Subcutaneous abdominal adipose tissue (tissue), 5 donors: ENCODE data around the gene LRBA.

Experiments used
- H3K27ac ChIP-seq: one replicate; pipeline ENCODE4 v1.7.0; 2013; ENCODE audit warnings: low read depth, mild to moderate bottlenecking, inconsistent platforms, low read length, moderate library complexity
- H3K27me3 ChIP-seq, 5 donors: one replicate each; pipeline ENCODE4 v1.7.0; 2013; ENCODE audit warnings: low read length in 5 of 5, inconsistent platforms in 1 of 5; ENCODE audit not compliant: control insufficient read depth in 5 of 5, insufficient read depth in 4 of 5
- H3K36me3 ChIP-seq, 5 donors: one replicate each; pipeline ENCODE4 v1.7.0; 2013; ENCODE audit warnings: low read length in 5 of 5; ENCODE audit not compliant: control insufficient read depth in 5 of 5, insufficient read depth in 5 of 5
- H3K4me1 ChIP-seq, 5 donors: one replicate each; pipeline ENCODE4 v1.7.0; 2013; ENCODE audit warnings: low read length in 5 of 5, mild to moderate bottlenecking in 3 of 5, moderate library complexity in 1 of 5; ENCODE audit not compliant: control insufficient read depth in 5 of 5, insufficient read depth in 5 of 5
- H3K4me3 ChIP-seq, 5 donors: one replicate each; pipeline ENCODE4 v1.7.0; 2013; ENCODE audit warnings: low read length in 5 of 5, low read depth in 1 of 5
- H3K9ac ChIP-seq, 5 donors: one replicate each; pipeline ENCODE4 v1.7.0; 2013; ENCODE audit warnings: low read length in 5 of 5, mild to moderate bottlenecking in 4 of 5, moderate library complexity in 3 of 5
- H3K9me3 ChIP-seq, 5 donors: one replicate each; pipeline ENCODE4 v1.7.0; 2013; ENCODE audit warnings: low read length in 5 of 5; ENCODE audit not compliant: control insufficient read depth in 5 of 5
- donor health status: healthy.
- donor health status: healthy.
- donor health status: healthy.
- donor health status: healthy.
- donor health status: healthy.

LRBA gene

DNA sequence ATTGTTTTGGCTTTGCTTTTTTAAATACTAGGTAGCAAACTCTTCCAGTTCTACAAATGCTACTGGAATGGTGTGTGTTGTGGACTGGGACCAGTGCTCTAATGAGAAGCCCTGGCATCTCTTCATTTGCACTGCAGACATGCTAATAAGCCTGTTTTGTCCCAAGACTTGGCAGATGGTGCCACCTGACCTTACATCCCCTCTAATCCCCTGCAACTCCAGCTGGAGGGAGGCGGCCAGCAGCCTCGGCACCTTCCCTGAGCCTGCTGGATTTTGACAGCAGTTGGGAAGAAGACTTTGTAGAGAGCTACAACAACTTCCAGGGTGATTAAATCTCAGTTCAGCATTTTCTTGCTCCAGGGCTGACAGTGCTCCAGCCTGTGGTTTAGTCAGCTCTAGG, 736.9 kb downstream of the LRBA start:
- Histone ChIP-seq H3K4me3 (no peak overlapping the region), H3K9me3 (peaks cover 0 to 11% (median 4%) of the 10 kb centered on the region in 5 donors), H3K36me3 (peaks cover 9 to 26% (median 19%) of the 10 kb centered on the region in 5 donors), H3K9ac (no peak overlapping the region), H3K27me3 (no peaks in the 10 kb centered on the region), H3K4me1 (no peaks in the 10 kb centered on the region), H3K27ac (no peak overlapping the region)

DNA sequence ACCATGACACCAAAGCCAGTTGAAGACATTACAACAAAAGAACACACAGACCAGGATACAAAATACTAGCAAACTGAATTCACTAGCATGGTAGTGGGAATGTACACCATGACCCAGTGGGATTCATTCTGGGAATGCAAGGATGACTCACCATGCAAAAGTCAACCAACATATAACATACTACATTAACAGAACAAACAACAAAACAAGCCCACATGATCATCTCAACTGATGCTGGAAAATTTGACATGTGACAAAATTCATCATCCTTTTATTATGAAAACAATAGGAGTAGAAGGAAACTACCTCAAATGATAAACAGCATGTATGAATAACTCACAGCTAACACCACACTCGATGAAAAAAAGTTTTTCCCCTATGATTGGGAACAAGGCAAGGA, 746.6 kb downstream of the LRBA start:
- Histone ChIP-seq H3K9ac (no peak overlapping the region), H3K4me3 (no peak overlapping the region), H3K36me3 (peaks cover 2 to 11% (median 7%) of the 10 kb centered on the region in 5 donors), H3K27me3 (no peaks in the 10 kb centered on the region), H3K9me3 (no peaks in the 10 kb centered on the region), H3K4me1 (peaks cover 0 to 10% (median 0%) of the 10 kb centered on the region in 5 donors), H3K27ac (no peak overlapping the region)

DNA sequence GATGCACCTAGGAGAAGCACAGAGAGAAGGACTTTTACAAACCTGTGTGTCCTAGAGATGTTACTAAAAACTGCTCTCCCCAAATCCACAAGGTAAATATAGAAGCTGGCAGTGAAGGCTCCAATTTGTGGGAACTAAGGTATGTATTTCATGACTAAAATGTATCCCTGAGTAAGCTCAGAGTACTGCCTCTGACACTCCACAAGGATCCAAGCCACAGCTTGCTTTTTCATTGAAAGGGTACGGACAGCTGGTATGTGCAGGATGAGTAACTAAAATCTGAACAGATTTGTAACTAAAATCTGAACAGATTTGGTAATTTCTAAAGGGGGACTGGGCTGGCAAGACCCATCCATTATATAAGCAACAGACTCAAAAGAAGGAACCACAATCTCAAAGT, 749.3 kb downstream of the LRBA start:
- H3K9ac ChIP-seq = no peak overlapping the region
- H3K36me3 ChIP-seq = peaks cover 0 to 11% (median 7%) of the 10 kb centered on the region in 5 donors
- H3K9me3 ChIP-seq = no peaks in the 10 kb centered on the region
- no peaks in the 10 kb centered on the region for H3K27me3 ChIP-seq
- H3K4me3 ChIP-seq = no peak overlapping the region
- peaks cover 0 to 10% (median 9%) of the 10 kb centered on the region in 5 donors for H3K4me1 ChIP-seq
- no peak overlapping the region for H3K27ac ChIP-seq

DNA sequence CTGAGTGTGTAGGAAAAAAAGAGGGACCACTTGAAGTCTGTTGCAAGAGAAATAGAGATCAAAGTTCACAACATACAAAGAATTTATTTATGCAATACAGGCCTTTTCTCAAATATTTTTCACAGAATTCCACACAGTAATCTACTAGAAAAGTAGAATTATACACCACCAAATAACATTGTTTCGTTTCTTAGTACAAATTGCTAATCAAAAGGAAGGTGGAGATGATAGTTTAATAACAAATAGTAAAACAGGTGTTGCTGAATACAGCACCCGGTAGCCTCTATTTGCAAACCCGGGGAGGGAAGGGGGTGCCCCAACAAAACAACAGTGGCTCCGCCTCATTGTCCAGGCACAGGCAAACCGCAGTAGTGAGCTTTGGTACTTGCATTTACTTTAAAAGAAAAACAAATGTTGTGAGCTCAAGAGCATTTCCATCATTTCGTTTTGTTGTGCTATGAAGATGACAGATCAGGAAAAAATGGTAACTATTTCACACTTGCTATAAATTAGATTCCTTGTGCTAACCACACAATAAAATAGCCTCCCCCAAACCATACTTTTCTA, 750.4 kb downstream of the LRBA start:
- H3K4me1 ChIP-seq = peaks cover 0 to 10% (median 9%) of the 10 kb centered on the region in 5 donors
- H3K4me3 ChIP-seq = peak overlapping the region in 1 of 5 donors; percentile 24
- no peaks in the 10 kb centered on the region for H3K9me3 ChIP-seq
- no peak overlapping the region for H3K27ac ChIP-seq
- no peak overlapping the region for H3K9ac ChIP-seq
- H3K27me3 ChIP-seq = no peaks in the 10 kb centered on the region
- peaks cover 0 to 10% (median 2%) of the 10 kb centered on the region in 5 donors for H3K36me3 ChIP-seq

DNA sequence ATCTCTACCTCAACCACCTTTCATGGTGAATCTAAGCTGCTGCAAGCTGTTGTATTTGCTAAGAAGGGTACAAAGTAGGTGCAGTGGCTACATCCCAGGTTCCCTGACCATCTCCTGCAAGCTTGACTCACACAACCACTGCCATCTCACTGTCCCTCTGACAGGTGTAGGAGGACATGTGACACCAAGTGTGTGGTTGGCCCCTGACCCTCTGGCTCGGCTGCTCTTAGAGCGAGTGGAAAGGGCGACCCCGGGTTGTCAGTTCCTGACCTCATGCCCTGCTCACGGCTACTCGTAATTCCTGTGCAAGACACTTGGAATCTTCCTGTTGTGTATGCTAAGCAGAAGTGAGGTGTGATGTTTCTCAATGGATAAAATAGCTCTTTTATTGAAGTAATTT, 752.5 kb downstream of the LRBA start:
- H3K4me3 ChIP-seq = no peak overlapping the region
- no peak overlapping the region for H3K27ac ChIP-seq
- H3K27me3 ChIP-seq = no peaks in the 10 kb centered on the region
- H3K9ac ChIP-seq = no peak overlapping the region
- peaks cover 0 to 10% (median 2%) of the 10 kb centered on the region in 5 donors for H3K36me3 ChIP-seq
- H3K9me3 ChIP-seq = no peaks in the 10 kb centered on the region
- H3K4me1 ChIP-seq = peaks cover 0 to 10% (median 9%) of the 10 kb centered on the region in 5 donors

DNA sequence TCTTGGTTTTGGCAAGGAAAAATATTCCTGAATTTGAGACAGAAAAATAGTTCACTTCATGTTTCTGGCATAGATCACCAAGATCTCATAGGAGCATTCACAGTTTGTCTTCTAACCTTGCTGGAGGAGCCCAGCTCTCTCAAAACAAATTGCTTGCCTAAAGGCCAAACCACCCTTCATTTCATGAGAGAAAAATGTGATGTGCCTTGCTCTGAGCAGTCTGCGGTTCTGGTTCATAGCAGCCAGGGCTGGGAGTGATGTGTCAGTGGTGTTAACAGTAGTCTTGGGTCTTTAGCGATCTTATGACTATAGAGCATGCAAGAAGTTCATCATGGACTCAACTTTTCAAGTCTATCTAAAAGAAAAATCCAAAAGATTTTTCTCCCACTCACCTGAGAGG, 753.5 kb downstream of the LRBA start:
- Histone ChIP-seq H3K9ac (no peak overlapping the region), H3K27ac (no peak overlapping the region), H3K27me3 (no peaks in the 10 kb centered on the region), H3K4me3 (no peak overlapping the region), H3K4me1 (peaks cover 0 to 10% (median 9%) of the 10 kb centered on the region in 5 donors), H3K36me3 (peaks cover 2 to 10% (median 2%) of the 10 kb centered on the region in 5 donors), H3K9me3 (no peaks in the 10 kb centered on the region)

DNA sequence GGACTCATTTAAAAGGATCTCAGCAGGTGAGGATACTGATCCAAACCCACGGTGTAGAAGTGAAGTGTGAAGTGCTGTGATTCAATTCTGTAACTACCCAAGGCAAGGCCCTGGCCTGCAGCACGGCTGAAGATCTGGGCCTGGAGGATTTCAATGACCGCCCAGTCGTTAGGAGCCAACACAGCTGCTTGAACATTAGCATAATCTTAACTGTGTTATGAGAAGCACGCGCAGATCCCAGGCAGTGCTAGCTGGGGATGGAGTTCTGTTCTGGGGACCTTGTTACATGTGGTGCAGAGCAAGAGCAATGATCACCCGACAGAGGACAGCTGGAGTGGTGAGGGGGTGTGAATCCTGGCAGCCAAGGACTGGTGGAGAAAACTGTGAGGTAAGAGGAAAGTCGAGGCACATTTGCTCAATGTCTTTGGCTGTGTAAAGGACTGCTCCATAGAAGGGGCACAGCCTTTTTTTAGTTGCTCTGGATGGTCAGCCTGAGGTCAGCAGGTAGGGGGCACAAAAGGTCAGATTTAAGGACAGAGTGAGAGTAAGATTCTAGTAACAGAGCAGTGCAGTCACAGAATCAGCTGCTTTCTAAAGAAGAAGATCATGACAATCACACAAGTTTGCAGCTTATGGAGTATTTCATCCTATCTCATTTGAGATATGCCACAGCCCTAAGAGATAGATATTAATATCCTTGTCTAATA, 755.1 kb downstream of the LRBA start:
- H3K4me1 ChIP-seq = peaks cover 0 to 13% (median 9%) of the 10 kb centered on the region in 5 donors
- H3K9ac ChIP-seq = no peak overlapping the region
- H3K4me3 ChIP-seq = no peak overlapping the region
- H3K9me3 ChIP-seq = no peaks in the 10 kb centered on the region
- H3K36me3 ChIP-seq = peaks cover 0 to 6% (median 2%) of the 10 kb centered on the region in 5 donors
- H3K27me3 ChIP-seq = no peaks in the 10 kb centered on the region
- no peak overlapping the region for H3K27ac ChIP-seq

DNA sequence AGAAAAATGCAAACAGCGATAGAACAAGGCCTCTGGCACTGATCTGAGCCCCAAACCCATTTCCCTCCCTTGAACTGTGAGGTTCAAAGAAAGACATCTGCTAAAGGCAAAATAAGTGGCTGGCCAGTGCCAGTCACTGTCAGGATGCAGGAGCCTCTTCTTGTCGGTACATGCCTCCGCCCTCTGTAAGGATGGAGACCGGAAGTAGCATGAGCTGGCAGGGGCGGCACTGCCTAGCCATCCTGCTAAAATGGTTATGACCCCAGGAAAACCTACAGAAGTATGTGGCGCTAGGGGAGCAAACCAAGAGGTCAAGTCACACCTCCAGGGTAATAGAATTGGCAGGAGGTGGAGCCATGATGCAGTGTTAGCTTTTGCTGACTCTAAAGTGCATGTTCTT, 756.5 kb downstream of the LRBA start:
- H3K4me1 ChIP-seq = peaks cover 0 to 9% (median 6%) of the 10 kb centered on the region in 5 donors
- H3K27me3 ChIP-seq = no peaks in the 10 kb centered on the region
- no peak overlapping the region for H3K4me3 ChIP-seq
- no peak overlapping the region for H3K27ac ChIP-seq
- H3K9ac ChIP-seq = no peak overlapping the region
- no peaks in the 10 kb centered on the region for H3K9me3 ChIP-seq
- H3K36me3 ChIP-seq = peaks cover 0 to 13% (median 2%) of the 10 kb centered on the region in 5 donors

DNA sequence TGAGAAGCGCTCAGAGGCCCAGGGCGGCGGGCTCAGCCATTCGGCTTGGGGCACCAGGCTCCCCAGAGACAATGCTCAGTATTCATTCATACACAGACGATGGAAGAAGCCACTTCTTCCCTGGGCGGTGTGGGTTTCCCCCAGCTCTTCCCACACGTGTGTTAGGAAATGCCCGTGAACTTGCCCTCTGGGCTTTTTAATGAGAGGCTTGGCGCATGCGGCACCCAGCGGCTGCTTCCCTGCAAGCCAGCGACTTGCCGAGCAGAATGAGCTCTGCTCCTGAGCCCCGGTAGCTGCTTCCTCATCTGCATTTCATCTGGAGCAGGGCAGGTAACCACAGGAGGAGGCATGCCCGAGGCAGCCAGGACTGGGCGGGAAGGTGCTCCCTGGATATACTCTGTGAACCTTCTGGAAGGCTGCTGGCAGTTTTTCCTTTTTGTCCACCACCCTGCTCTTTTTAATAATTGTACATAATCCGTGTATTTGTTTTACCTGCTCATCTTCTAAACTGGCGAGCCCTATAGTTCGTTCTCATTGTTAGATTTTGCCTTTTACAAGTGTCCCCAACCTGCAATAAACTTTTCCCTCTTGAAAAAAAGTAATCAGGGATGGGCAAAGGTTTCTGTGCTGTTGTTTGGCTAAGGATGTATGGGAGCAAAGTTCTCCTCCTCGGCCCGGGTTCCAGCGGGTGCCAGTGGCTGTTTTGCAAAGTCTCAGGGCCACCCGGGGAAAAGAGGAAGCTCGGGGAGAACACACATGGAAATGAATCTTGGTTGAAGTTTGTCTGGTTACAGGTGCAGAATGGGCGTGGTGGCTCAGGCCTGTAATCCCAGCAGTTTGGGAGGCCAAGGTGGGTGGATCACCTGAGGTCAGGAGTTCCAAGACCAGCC, 758.0 kb downstream of the LRBA start:
- Histone ChIP-seq H3K27me3 (no peaks in the 10 kb centered on the region), H3K36me3 (peaks cover 0 to 17% (median 5%) of the 10 kb centered on the region in 5 donors), H3K4me3 (no peak overlapping the region), H3K9ac (no peak overlapping the region), H3K4me1 (peaks cover 0 to 9% (median 6%) of the 10 kb centered on the region in 5 donors), H3K27ac (no peak overlapping the region), H3K9me3 (no peaks in the 10 kb centered on the region)

DNA sequence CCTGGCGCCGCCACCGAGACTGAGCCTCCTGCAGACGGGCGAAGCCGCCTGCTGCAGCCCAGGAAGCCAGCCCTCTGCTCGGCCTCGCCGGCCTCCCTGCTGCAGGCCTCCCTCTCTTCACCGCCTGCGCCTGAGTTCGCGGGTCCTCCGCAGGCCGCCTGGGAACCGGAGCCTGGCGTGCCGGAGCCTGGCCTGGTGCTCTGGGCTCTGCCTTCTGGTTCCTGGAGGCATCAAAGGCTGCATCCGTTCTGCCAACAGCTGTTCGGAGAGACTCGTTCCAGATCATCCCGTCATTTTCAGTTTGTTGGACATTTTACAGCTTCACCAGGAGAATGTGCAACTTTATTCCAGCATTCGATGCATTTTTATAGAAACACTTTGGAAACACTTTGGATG, 758.9 kb downstream of the LRBA start:
- Histone ChIP-seq H3K36me3 (peaks cover 0 to 17% (median 5%) of the 10 kb centered on the region in 5 donors), H3K4me3 (no peak overlapping the region), H3K9ac (no peak overlapping the region), H3K9me3 (no peaks in the 10 kb centered on the region), H3K4me1 (peaks cover 0 to 8% (median under 1%) of the 10 kb centered on the region in 5 donors), H3K27ac (no peak overlapping the region), H3K27me3 (no peaks in the 10 kb centered on the region)
